ENCODE measurements around the gene MED27. TPM values are rescaled to one million over a fixed set of nuclear protein-coding genes. Genes with fewer than 3 reads are reported as not detected.

MED27 gene
- total RNA-seq, 1 donor from 2014 or later: 21.3 TPM

DNA sequence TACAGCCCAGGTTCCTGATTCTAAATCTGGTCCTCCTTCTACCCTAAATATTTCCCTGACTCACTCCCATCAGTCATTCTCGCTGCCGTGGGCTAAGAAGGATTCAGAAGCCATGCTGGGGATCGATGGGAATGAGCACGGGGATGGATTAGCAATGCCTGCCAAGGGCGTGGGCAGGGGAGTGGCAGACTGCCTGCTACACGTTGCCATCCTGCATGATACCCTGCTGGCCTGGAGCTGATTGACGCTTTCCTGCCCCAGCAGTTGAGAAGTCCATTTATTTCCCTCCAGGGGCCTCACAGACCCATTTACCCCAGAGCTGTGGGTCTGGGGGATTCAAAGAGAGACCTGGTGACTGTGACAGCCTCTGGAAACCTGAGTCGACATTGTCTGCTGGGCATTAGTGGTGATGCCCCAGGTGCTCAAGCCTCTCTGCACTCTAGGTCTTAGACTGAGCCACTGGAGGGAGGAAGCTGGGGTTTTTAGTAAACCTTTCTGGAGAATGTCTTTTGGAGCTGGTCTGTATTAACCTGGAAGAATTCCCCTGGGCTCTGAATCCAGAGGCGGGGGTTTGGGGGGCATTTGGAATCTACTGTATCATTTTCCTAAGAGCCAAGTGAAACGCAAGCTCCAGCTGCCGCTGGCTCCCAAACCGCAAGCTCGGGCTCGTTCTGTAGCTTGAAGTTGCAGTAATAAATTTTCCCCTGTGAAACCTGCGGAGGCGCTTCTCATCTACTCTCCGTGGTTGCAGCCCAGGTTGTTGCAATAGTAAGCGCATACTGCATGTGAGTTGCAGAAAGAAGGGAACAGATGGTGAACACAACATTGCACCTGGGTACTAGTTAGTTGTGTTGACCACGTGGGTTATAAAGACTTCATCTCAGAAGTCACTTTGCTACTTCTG lies 263.4 kb downstream of the MED27 start:
- TF ChIP-seq, protein P1, sequence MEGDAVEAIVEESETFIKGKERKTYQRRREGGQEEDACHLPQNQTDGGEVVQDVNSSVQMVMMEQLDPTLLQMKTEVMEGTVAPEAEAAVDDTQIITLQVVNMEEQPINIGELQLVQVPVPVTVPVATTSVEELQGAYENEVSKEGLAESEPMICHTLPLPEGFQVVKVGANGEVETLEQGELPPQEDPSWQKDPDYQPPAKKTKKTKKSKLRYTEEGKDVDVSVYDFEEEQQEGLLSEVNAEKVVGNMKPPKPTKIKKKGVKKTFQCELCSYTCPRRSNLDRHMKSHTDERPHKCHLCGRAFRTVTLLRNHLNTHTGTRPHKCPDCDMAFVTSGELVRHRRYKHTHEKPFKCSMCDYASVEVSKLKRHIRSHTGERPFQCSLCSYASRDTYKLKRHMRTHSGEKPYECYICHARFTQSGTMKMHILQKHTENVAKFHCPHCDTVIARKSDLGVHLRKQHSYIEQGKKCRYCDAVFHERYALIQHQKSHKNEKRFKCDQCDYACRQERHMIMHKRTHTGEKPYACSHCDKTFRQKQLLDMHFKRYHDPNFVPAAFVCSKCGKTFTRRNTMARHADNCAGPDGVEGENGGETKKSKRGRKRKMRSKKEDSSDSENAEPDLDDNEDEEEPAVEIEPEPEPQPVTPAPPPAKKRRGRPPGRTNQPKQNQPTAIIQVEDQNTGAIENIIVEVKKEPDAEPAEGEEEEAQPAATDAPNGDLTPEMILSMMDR (conservative IDR thresholded peaks at IDR 0.05; ENCODE audit: low read depth, low read length): no peak
- H3K4me3 ChIP-seq (ENCODE audit: low read depth, low read length): no peak overlapping the region
- no peak for DNase-seq (ENCODE audit: low read depth)

DNA sequence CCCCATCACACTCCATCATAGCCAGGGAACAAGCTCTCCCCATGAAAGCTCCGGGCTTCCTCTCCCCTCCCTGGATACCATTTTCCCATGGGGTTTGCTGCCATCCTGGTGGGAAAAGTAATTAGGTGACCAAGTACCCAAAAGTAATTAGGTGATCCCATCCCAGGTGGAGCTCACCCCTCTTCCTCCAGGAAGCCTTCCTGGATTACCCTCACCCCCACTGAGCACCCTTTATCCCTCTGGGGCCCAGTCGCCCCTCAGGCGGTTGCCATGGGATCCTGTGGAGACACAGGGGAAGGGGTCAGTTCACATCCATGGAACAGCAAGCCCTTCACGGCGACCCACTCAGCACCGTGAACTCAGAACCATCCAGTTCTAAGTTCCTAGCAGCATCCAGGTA lies 265.0 kb downstream of the MED27 start:
- H3K4me3 ChIP-seq (ENCODE audit: low read depth, low read length): no peak overlapping the region
- TF ChIP-seq, protein P1 (conservative IDR thresholded peaks at IDR 0.05; ENCODE audit: low read depth, low read length): no peak
- no peak for DNase-seq (ENCODE audit: low read depth)

DNA sequence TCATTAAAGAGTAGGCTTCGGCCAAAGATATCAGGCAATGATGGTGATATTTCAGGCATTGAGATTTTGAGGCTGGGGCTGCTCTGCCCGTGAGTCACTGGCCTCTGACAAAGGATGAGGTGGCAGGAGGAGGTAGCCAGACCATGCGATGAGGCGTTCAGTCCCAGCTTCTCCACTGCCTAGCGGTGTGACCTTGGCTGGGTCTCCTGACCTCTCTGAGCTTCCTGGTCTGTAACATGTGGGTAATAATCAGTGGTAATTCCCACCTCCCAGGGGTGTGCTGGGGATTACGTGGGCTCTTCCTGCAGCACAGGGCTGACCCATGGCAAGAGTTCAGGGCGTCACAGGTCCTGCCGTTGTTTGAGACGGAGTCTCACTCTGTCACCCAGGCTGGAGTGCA lies 266.6 kb downstream of the MED27 start:
- TF ChIP-seq, protein P1 (conservative IDR thresholded peaks at IDR 0.05; ENCODE audit: low read depth, low read length): no peak
- no peak for DNase-seq (ENCODE audit: low read depth)
- no peak overlapping the region for H3K4me3 ChIP-seq (ENCODE audit: low read depth, low read length)

DNA sequence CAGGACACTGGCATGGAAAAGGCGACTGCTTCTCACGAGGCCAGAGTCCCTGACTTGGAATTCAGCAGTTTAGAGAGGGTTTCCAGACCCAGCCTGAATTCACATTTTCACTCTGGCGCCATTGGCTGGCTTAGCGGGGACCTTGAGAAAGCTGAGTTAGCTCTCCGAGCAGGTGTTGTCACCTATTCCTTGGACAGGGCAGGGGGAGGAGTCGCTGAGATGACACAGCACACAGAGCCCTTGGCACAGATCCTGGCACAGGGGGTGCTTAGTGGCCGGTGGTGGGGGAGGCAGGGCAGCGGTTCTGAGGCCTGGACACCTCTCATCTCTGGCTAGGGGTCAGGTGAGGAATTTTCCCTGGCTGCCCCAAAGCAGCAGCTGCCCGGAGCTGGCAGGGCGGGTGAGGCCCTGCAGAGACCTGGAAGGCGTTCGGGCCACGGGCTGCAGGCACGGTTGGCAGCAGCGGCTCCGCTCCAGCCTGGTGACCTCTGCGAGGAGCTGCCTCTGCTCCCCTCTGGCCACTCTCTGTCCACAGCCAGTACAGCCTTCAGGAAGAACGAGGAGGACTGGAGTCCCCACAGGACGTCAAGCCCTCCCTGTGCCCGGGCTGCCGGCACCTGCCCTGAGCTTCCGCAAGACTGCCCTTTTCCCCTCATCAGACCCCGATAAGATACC lies 267.4 kb downstream of the MED27 start:
- no peak for DNase-seq (ENCODE audit: low read depth)
- H3K4me3 ChIP-seq (ENCODE audit: low read depth, low read length): no peak overlapping the region
- TF ChIP-seq, protein P1 (conservative IDR thresholded peaks at IDR 0.05; ENCODE audit: low read depth, low read length): no peak

DNA sequence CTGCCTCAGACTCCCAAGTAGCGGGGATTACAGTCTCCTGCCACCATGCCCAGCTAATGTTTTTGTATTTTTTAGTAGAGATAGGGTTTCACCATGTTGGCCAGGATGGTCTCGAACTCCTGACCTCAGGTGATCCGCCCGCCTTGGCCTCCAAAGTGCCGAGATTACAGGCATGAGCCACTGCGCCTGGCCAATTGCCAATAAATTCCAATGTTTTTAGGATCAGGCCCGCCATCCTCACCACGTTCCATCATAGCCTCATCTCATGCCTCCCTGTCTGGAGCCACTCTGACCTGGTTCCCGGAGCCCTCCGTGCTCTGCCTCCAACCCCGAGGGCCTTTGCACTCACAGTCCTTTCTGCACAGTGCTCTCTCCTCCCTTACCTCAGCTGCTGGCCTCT lies 268.3 kb downstream of the MED27 start:
- TF ChIP-seq, protein P1 (conservative IDR thresholded peaks at IDR 0.05; ENCODE audit: low read depth, low read length): no peak
- H3K4me3 ChIP-seq (ENCODE audit: low read depth, low read length): no peak overlapping the region
- no peak for DNase-seq (ENCODE audit: low read depth)

DNA sequence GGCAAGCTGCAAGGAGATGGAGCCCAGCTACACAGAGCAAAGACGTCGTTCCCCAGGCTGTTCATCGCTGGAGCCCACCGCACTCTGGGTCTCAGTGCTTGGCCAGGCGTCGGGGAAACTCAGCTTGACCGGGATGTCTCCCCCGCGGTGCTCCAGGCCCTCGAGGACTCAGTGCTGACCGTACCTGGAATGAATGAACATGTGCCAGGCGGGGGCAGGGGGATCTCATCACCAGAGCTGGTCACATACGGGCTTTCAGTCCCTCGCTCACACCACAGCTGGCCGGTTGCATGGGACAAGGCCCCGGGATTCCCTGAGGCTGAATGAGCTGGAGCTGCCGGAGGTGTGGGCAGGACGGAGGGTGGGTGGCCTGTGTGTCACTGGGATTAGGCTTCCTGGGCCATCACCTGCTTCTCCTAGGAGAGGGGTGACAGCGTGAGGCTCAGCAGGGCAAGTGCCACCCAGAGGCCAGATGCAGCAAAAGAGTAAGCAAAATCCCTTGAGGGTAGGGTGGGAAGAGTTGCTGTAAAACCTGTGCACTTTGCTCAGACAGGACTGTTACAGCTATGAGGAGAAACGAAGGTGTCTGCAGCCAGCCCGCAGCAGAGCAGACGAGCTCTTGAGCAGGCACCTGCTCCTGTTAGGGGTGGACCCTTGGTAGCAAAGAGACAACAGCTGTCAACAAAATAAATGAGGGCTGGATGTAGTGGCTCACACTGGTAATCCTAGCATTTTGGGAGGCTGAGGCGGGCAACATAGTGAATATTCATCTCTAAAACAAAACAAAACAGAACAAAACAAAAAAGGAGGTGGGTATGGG lies 269.1 kb downstream of the MED27 start:
- H3K4me3 ChIP-seq (ENCODE audit: low read depth, low read length): no peak overlapping the region
- TF ChIP-seq, protein P1 (conservative IDR thresholded peaks at IDR 0.05; ENCODE audit: low read depth, low read length): peak; percentile 9
- DNase-seq (ENCODE audit: low read depth): no peak

Other genes with a start within 250 kb of the MED27 start
- gene NTNG2, start 82.2 kb upstream of the MED27 start, total RNA-seq: 0.07 TPM in 1 of 2 replicates, not detected in the other